BJ (cell line): ENCODE results near the gene SSNA1. TPM values are rescaled to one million over a fixed set of nuclear protein-coding genes. Genes with fewer than 3 reads are reported as not detected.

Source experiments
- CTCF ChIA-PET: fragments of 350-600 bp; formaldehyde crosslinking; extraction: SDS; loops from one replicate; lab custom pipeline; 2021; ENCODE audit warnings: antibody characterized with exemption, inconsistent platforms; lab: Yijun Ruan, JAX
- POLR2A ChIA-PET: fragments of 300-600 bp; sonication (Branson Sonifier 250); formaldehyde crosslinking; extraction: SDS; loops from one replicate; lab custom pipeline; 2021; ENCODE audit warnings: antibody characterized with exemption; lab: Charles Lee
- DNase-seq: peaks from one replicate; pipeline ENCODE4 v3.0.0-alpha.2; 2011; ENCODE audit warnings: low read depth
- H3K27me3 ChIP-seq: 2 replicates; pipeline ENCODE4 v1.6.0; 2011; ENCODE audit warnings: low read length; ENCODE audit not compliant: control insufficient read depth, insufficient read depth
- H3K36me3 ChIP-seq: 2 replicates; pipeline ENCODE4 v1.5.1; 2011; ENCODE audit warnings: low read length; ENCODE audit not compliant: control insufficient read depth, insufficient read depth
- H3K4me3 ChIP-seq: 2 replicates; pipeline ENCODE4 v1.5.1; 2011; ENCODE audit warnings: low read depth, mild to moderate bottlenecking, control low read depth, low read length
- polyA plus RNA-seq: library from polyadenylated mRNA; depleted of rRNA; stranded (reverse); fragments of >200 nt; gene quantifications from 2 replicates; pipeline ENCODE4 v1.2.3, GENCODE V29; 2011
- TF ChIP-seq, protein P1 (sequence below): IDR thresholded peaks from 2 replicates; pipeline ENCODE4 v1.5.1; 2011; ENCODE audit warnings: low read depth, mild to moderate bottlenecking, control low read depth, inconsistent platforms, low read length, moderate library complexity; ENCODE audit not compliant: insufficient read depth

The SSNA1 gene
- polyA plus RNA-seq, 1 experiment: 81.4 TPM

DNA sequence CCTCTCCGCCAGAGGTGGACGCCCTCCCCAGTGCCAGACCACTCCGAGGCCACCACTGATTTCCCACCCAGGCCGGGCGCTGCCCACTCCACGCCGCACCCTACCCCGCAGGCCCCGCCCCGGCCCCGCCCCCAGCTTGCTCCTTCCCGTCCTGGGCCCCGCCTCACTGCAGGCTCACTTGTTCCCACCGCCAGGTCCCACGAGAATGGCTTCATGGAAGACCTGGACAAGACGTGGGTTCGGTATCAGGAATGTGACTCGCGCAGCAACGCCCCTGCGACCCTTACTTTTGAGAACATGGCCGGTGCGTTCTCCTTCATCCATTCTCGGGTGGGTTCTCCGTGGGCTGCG is 25.1 kb upstream of the SSNA1 start:
- peaks cover 29% of the 10 kb centered on the region for H3K27me3 ChIP-seq
- CTCF ChIA-PET: interaction anchor here (1.0 to 1.2 kb wide), 2 partner anchors 13 to 92 kb away, joined by 3 to 5 read pairs; partner anchors contain the start of gene SAPCD2
- H3K4me3 ChIP-seq: peak overlapping the region; percentile 40
- POLR2A ChIA-PET: no interaction called here
- H3K36me3 ChIP-seq: no peaks in the 10 kb centered on the region
- TF ChIP-seq, protein P1, sequence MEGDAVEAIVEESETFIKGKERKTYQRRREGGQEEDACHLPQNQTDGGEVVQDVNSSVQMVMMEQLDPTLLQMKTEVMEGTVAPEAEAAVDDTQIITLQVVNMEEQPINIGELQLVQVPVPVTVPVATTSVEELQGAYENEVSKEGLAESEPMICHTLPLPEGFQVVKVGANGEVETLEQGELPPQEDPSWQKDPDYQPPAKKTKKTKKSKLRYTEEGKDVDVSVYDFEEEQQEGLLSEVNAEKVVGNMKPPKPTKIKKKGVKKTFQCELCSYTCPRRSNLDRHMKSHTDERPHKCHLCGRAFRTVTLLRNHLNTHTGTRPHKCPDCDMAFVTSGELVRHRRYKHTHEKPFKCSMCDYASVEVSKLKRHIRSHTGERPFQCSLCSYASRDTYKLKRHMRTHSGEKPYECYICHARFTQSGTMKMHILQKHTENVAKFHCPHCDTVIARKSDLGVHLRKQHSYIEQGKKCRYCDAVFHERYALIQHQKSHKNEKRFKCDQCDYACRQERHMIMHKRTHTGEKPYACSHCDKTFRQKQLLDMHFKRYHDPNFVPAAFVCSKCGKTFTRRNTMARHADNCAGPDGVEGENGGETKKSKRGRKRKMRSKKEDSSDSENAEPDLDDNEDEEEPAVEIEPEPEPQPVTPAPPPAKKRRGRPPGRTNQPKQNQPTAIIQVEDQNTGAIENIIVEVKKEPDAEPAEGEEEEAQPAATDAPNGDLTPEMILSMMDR: no peak
- DNase-seq: no peak

DNA sequence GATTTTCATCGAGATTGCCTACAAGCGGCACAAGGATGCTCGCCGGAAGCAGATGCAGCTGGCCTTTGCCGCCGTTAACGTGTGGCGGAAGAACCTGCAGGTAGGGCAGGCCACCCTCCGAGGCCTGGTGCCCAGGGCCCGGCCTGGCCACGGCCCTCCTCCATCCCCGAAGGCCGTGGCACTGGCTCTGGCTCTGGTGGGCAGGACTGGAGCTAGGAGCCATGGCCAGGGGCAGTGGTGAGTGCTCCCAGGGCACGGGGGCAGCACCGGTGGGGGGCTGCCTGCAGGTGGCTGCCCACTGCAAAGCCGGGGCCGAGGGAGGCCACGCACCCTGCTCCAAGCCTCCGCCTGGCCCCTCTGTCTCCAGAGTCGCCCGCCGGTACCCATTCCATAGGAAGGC is 24.7 kb upstream of the SSNA1 start:
- Histone ChIP-seq H3K27me3 (peaks cover 30% of the 10 kb centered on the region), H3K36me3 (no peaks in the 10 kb centered on the region), H3K4me3 (no peak overlapping the region)
- POLR2A ChIA-PET: no interaction called here
- TF ChIP-seq, protein P1: no peak
- no peak for DNase-seq
- CTCF ChIA-PET: interaction anchor here (1.0 to 1.2 kb wide), 2 partner anchors 13 to 93 kb away, joined by 3 to 5 read pairs; partner anchors contain the start of gene SAPCD2

DNA sequence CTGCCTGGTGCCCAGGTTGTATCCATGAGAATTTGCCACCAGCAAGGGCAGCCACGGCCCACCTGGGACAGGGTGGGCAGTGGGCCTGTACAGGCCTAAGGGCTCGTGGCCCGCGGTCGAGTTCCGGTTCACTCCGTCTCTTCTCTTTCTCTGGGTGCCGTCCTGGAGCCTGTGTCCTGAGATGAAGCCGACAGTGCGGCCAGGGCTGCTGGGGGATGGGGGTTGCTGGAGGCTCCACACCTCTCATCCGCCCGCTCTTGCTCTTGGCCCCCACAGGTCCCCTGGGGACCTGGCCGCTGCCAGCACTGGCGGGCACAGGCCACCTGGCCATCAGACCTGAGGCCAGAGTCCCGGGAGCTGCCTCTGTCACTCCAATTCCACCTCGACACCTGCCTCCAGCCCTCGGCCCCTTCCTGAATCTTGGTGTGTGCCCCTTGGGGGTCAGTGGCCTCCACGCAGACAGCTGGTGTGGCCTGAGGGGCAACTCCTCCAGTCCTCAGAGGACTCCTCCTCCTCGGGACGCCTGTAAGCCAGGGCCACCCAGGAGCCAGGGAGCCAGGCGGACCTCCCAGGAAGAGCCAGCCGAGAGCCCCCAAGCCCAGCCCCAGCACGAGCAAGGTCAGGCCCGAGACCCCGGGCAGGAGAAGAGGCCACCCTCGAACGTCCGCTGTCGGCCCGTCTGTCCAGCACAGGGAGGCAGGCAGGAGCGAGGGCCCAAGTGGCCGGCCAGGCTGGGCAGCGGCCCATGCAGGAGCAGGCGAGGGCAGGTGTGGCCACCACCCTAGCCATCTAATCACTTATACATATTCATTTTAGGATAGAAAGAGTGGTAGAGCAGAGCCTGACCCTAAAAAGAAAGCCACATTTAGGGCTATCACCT is 23.9 kb upstream of the SSNA1 start:
- ChIA-PET CTCF (interaction anchor here (1.0 kb wide), 1 partner anchor 12 kb away, joined by 5 read pairs; no protein-coding TSS in a partner anchor), POLR2A (no interaction called here)
- no peaks in the 10 kb centered on the region for H3K36me3 ChIP-seq
- H3K4me3 ChIP-seq: no peak overlapping the region
- TF ChIP-seq, protein P1: no peak
- no peak for DNase-seq
- peaks cover 29% of the 10 kb centered on the region for H3K27me3 ChIP-seq

DNA sequence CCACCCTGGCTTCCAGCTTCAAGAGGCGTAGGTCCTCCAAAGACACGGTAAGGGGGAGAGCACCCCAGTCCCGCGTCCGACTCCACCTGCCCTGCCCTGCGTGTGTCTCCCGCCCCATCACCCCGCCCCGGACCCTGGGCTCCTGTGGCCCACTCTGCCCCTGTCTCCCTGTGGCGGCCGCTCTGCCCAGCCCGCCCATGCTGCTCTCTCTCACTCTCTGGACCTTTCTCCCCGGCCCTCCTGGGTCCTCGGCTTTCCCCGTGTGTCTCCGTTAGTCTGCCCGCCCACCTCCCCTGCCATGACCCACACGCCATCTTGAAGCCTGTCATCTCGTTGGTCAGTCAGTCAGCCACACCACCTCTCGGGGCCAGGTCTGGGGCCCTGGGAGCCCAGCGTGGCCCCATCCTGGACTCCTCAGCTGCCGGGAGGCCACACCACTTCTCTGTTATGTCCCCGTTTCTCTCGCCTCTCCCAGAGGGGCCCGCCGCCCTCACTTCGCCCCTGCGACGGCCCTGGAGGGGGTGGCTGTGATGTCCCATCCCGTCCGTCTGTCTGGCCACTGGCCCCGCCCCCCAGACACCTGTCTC is 23.1 kb upstream of the SSNA1 start:
- TF ChIP-seq, protein P1: no peak
- POLR2A ChIA-PET: no interaction called here
- H3K36me3 ChIP-seq: no peaks in the 10 kb centered on the region
- CTCF ChIA-PET: no interaction called here
- peaks cover 32% of the 10 kb centered on the region for H3K27me3 ChIP-seq
- H3K4me3 ChIP-seq: no peak overlapping the region
- no peak for DNase-seq

DNA sequence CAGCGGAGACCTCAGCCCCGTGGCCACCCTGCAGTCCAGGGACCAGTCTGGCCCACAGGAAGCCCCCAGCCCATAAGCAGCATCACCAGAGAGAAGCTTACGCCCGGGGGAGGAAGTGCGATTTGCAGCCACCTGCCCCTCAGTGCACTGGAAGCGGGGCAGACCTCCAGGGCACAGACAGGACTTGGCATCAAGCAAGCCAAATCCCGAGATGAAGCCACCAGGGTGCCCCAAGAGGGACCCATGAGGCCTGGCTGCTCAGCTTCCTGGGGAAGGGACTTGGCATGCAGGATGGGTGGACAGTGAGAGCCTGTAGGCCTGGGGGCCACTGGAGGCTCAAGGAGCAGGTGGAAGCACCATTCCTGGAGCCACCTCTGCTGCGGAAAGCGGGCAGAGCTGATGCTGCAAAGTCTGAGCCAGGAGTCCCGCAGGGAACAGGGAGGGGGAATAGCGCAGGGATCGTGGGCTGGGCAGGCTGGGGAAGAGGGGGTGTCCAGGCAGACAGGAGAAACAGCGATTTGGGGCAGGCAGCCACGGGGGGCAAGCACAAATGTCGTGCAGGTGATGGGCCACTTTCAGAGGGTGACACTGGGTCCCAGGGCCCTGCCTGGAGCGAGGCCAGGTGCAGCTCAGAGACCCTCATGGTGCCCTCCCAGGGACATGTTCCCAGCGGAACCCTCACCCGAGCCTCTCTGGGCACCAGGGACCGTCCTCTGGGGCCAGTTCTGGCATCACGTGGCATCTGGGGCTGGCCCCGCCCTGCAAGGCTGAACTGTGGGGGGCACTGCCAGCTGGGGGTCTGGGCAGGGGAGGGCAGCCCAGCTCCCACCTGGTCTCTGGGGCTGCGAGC is 21.9 kb upstream of the SSNA1 start:
- Histone ChIP-seq H3K36me3 (no peaks in the 10 kb centered on the region), H3K27me3 (peaks cover 35% of the 10 kb centered on the region), H3K4me3 (no peak overlapping the region)
- TF ChIP-seq, protein P1: no peak
- CTCF ChIA-PET: interaction anchor here (0.6 kb wide), 1 partner anchor 70 kb away, joined by 3 read pairs; no protein-coding TSS in a partner anchor
- no peak for DNase-seq
- POLR2A ChIA-PET: interaction anchor here (0.6 kb wide), 1 partner anchor 10 kb away, joined by 4 read pairs; no protein-coding TSS in a partner anchor
